Activated T-cell treated with anti-CD3 and anti-CD28 coated beads for 48 hours (primary cell): Measurements from ENCODE around the gene LARP7.
"Not testable (repeated sequence)": the region's sequence is repeated elsewhere in the genome, so short reads cannot be mapped to it uniquely, and the experiment has no call there.

Experiments
- DNase-seq: peaks from one replicate; pipeline ENCODE4 v3.0.0-alpha.2; 2020; ENCODE audit warnings: low read depth

The LARP7 gene

DNA sequence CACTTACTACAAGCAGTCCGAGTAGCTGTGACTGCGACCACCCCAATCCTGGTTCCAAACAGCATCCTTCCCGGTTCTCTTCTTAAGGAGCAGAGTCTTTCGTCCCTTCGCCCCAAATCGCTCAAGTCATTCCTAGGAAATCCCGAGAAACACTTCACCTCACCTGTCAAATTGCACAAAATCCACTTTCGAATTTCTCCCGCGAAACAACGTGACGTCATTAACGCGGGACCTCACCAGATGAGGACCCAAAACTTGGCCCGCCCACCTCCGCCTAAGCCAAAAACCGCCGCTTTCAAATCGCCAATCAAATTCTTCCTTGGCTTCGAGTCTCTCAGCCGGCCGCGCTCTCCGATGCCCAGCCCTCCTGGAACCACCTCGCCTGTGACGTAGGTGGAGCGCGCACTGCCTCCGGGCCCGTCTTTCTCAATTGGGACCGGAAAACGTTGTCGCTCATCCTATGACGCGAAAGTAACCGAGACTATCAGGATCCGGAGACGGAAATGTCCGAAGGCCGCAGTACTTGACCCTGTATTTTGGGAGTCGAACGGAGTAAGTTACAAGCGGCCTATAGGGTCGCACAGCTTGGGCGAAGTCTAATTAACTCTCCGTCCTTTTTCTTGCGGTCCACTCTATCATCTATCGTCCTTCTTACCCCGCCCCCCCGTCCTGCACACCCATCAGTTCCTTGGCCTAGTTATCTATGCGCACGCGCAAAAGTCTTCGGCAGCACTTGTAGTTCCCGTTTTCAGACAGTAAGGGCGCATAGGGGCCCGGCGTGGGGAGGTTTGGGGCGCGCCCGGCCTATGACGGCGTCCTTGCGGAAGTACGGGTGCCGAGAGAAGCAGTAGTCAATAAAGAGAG is at the start of gene LARP7, which contains the start of gene ZGRF1:
TSS of gene LARP7 (plus strand) at position 456 of the 864 bp plus-strand sequence. CDS start 7,527 bp downstream, outside the sequence.
TSS of gene ZGRF1 (minus strand) at position 222 of the 864 bp plus-strand sequence. CDS start 3,733 bp downstream, outside the sequence.
- peak; percentile 94 for DNase-seq

GRCh38 chr4:112589206-112589605 is 47.7 kb upstream of the LARP7 start:
- no peak for DNase-seq

- no peak for DNase-seq
Measured at GRCh38 chr4:112591593-112591992, 45.4 kb upstream of the LARP7 start.

- no peak for DNase-seq
Measured at GRCh38 chr4:112592717-112593116, 44.2 kb upstream of the LARP7 start.

DNA sequence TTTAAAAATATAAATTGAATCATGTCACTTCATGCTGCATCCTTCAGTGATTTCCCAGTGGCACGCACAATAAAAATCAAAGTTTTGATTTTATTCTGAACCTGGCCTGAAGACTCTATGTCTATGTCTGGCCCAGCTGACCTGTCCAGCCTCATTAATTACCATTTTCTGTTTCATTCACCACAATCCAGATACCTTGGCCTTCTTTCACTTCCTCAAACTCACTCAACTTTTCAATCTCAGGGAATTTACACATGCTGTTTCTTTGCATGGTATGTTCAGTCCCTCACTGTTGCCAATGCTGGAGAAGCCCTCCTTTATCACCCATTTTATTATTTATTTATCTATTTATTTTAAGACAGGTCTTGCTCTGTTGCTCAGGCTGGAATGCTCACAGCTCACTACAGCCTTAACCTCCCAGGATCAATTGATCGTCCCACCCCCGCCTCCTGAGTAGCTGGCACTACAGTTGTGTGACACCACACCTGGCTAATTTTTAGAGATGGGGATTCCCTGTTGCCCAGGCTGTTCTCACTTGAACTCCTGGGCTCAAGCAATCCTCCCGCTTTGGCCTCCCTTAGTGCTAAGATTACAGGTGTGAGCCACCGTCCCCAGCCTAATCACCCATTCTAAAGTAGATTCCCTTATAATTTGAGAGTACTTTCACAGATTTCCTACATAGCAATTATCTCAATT is 43.4 kb upstream of the LARP7 start:
- DNase-seq: no peak

GRCh38 chr4:112594993-112595392 is 42.0 kb upstream of the LARP7 start:
- DNase-seq: no peak

- DNase-seq: no peak
Measured at GRCh38 chr4:112604589-112604988, 32.4 kb upstream of the LARP7 start.

GRCh38 chr4:112612814-112613213 is 24.1 kb upstream of the LARP7 start:
- not testable (repeated sequence) for DNase-seq

- no peak for DNase-seq
Measured at GRCh38 chr4:112616984-112617383, 20.0 kb upstream of the LARP7 start.

DNA sequence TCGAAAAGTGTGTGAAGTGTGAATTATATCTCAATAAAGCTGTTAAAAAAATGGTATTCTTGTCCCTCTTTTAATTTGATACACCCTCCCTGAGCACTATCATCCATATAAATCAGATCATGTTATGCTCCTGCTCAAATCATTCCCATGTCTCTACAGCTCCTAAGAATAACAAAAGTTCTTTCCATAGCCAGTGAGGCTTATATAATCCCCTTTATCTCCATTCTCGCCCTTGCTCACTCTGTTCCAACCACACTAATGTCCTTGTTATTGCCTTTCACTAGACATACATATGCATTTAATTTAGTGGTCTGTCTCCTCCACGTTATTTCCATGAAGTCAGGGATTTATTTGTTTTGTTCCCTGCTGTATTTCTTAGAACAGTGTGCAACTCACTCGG is 10.7 kb upstream of the LARP7 start:
- DNase-seq: no peak

DNA sequence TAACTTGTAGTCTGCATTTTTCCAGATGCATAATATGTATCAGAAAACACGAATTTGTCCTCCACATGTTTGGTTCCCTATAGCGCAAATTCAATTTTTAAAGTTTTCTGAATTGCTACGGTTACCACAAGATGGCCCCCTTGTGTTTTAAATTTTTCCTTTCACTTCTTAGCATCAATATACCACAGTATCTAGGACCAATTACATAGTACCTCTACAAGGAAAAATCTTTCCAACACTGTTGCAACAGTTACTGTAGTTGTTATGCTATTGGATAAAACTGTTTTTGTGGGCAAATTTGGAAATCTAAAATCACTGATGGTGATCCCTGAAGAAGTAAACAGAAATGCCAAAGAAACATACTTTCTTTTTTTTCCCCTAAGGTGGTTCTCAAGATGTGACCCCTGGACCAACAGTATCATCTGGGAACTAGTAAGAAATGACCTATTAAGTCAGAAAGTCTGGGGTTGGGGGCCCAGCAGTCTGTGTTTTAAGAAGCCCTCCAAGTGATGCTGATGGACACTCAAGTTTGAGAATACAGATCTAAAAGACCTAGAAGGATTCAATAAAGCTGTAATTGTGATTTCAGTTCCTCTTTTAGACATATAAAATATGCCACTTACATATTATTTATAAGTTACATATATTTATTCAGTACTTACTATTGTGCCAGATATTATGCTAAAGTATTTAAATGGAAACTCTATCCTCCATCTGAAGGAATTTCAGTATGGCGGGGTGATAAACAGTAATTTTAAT is 3.3 kb upstream of the LARP7 start:
- no peak for DNase-seq

DNA sequence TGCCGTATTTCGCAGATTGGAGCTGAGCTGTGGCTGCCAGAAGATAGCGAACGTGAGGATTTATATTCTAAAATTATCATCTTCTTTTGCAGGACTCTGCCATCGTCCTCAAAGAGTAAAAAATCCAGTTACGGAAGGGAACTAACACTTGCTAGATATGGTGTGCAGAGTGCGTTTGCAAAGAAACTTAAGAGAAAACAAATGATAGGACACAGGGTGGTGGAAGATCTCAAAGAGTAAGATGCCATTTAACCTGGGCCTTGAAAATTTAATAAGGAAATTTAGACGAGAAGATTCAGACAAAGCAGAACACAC is 566 bp downstream of the LARP7 start:
- DNase-seq: no peak

DNA sequence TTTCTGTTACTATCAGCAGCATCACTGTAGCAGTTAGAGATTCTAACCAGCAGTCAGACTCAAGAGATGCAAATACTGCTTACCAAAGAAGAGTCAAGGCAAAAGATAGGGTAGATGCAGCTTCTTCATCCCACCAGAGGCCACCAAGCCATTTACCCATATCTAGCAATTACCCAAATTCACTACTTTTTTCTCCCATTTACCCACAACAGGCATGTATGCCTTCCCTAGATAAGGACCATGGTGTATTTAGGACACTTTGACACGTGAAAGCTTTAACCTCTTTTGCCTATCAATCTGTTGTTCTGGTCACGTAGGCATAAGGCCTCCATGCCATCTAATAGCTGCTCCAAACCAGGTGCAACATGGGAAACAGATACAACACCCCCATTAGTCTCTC is 5.6 kb downstream of the LARP7 start:
- DNase-seq: no peak

DNA sequence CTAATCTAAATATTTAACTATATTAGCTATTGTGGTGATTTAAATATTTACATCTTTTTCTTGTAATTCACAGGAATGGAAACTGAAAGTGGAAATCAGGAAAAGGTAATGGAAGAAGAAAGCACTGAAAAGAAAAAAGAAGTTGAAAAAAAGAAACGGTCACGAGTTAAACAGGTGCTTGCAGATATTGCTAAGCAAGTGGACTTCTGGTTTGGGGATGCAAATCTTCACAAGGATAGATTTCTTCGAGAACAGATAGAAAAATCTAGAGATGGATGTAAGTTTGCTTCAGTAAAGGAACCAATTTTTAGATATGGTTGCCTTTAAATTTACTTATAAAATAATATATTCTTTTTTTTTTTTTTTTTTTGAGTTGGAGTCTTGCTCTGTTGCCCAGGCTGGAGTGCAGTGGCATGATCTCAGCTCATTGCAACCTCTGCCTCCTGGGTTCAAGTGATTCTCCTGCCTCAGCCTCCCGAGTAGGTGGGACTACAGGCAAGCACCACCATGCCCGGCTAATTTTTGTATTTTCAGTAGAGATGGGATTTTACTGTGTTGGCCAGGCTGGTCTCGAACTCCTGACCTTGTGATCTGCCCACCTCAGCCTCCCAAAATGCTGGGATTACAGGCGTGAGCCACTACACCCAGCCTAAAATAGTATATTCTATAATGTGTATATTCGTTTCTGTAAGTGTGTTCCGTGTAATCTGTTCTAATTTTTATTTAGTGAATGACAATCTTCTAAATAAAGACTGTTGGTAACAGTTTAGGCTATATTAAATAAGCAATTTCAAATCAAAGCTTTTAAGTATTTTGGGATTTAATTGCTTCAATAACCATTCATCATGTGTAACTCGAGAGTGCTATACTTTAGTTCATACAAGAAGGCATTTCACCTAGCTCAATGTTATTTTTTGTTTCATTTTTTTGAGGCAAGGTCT is 7.9 kb downstream of the LARP7 start:
- DNase-seq: not testable (repeated sequence)

- no peak for DNase-seq
Measured at GRCh38 chr4:112645541-112646329, 8.8 kb downstream of the LARP7 start.

DNA sequence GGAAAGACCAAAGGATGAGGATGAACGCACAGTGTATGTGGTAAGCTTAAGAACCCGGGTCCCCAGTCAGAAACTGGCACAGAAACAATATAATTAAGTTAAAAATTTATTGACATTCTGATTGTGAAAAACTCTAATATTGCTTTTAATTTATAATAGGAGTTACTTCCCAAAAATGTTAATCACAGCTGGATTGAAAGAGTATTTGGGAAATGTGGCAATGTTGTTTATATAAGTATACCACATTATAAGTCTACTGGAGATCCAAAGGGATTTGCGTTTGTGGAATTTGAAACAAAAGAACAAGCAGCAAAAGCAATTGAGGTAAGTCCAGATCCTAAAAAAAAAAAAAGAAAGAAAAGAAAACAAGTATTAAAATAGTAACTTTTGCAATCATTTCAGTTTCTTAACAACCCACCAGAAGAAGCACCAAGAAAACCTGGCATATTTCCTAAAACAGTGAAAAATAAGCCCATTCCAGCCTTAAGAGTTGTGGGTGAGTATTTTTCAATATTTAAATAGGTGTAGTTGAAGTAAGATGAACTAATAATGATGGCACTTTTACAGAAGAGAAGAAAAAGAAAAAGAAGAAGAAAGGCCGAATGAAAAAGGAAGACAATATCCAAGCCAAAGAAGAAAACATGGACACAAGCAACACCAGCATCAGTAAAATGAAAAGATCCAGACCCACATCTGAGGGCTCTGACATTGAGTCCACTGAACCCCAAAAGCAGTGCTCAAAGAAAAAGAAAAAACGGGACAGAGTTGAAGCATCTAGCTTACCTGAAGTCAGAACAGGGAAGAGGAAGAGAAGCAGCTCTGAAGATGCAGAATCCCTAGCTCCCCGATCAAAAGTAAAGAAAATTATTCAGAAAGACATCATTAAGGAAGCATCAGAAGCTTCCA is 9.9 kb downstream of the LARP7 start:
- DNase-seq: no peak

GRCh38 chr4:112647785-112648184 is 10.8 kb downstream of the LARP7 start:
- DNase-seq: no peak

DNA sequence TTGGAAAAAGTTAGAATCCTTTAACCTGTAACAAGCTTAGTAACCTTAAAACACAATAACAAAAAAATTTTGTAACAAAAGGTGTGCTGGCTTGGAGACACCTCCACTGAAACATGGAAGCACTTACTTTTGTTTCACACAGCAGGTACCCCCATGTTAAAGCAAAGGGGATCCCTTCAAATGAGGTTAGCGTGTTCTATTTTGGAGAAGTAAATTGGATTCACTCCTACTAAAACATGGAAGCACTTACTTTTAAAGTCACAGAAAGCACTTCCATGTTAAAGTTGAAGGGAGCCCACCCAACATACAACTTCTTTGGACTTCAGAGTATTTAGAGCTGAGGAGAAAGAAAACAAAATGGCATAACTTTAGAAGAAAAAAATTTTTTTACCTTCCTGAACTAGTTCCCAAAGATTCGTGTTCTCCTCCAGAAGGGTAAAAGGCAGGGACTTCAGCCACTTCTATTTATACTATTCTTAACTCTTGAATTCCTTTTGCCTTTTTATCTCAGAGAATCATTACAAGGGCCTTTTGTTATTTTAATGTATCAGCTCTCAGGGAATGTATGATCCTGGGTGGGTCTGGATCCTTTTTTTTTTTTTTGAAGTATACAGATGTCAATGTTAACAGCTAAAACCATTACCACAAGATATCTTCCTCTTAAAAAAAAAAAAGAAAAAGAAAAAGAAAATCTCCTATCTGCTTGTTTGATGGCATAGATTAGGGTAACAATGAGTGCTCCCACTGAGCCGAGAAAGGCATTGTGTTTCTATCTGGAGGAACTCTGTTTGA is 11.5 kb downstream of the LARP7 start:
- no peak for DNase-seq

GRCh38 chr4:112649055-112649408 is 12.1 kb downstream of the LARP7 start:
- no peak for DNase-seq
